Liver (tissue), 3 donors: ENCODE results near the gene OR10C1.

Experiments
- CTCF ChIP-seq: fragments of 150-350 bp; IDR thresholded peaks from 2 replicates; pipeline ENCODE4 v1.5.1; 2017; ENCODE audit warnings: improper control_type of control experiment, low read depth, low read length; ENCODE audit not compliant: missing input control
- EGR1 ChIP-seq, 2 donors: IDR thresholded peaks; 2 replicates each; pipeline ENCODE4 v1.6.1; 2016 to 2018; ENCODE audit warnings: antibody characterized with exemption in 2 of 2, low read depth in 2 of 2
- FOXA2 ChIP-seq: IDR thresholded peaks from 2 replicates; pipeline ENCODE4 v1.6.1; 2016; ENCODE audit warnings: antibody characterized with exemption
- HNF4A ChIP-seq, 2 donors: conservative IDR thresholded peaks; 2 replicates each; pipeline ENCODE4 v1.6.1; 2016; ENCODE audit warnings: antibody characterized with exemption in 2 of 2, mild to moderate bottlenecking in 2 of 2
- MAX ChIP-seq: IDR thresholded peaks from 2 replicates; pipeline ENCODE4 v1.6.1; 2016; ENCODE audit warnings: antibody characterized with exemption
- YY1 ChIP-seq: IDR thresholded peaks from 2 replicates; pipeline ENCODE4 v1.6.1; 2016; ENCODE audit warnings: antibody characterized with exemption, mild to moderate bottlenecking
- TF ChIP-seq, protein P1 (sequence below): IDR thresholded peaks from 2 replicates; pipeline ENCODE4 v1.6.1; 2016; ENCODE audit warnings: antibody characterized with exemption
- donor health status: healthy.
- donor health status: healthy.

- TF ChIP-seq CTCF (no peak), HNF4A (conservative IDR thresholded peaks at IDR 0.05) (no peak), MAX (no peak), FOXA2 (no peak), YY1 (no peak), EGR1 (IDR thresholded peaks at IDR 0.05; ENCODE audit: low read depth in 2 of 2) (no peak)
- TF ChIP-seq, protein P1, sequence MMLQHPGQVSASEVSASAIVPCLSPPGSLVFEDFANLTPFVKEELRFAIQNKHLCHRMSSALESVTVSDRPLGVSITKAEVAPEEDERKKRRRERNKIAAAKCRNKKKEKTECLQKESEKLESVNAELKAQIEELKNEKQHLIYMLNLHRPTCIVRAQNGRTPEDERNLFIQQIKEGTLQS = no peak
Measured at GRCh38 chr6:29426654-29427053, 12.5 kb upstream of the OR10C1 start.
